ENCODE results near the gene SFXN5.

Gene SFXN5

GRCh38 chr2:72933646-72934151 is 137.8 kb downstream of the SFXN5 start:
- no peak for FAIRE-seq

- no peak for FAIRE-seq
These were observed 138.3 kb downstream of the SFXN5 start for GRCh38 chr2:72933207-72933606.

- no peak for FAIRE-seq
These were observed 138.7 kb downstream of the SFXN5 start for GRCh38 chr2:72932805-72933204.

- no peak for FAIRE-seq
These were observed 139.3 kb downstream of the SFXN5 start for GRCh38 chr2:72932045-72932740.

- no peak for FAIRE-seq
These were observed 140.1 kb downstream of the SFXN5 start for GRCh38 chr2:72931280-72931910.

GRCh38 chr2:72929010-72929409 is 142.5 kb downstream of the SFXN5 start:
- FAIRE-seq: no peak

GRCh38 chr2:72927619-72928550 is 143.6 kb downstream of the SFXN5 start:
- FAIRE-seq: no peak

- FAIRE-seq: no peak
These were observed 144.6 kb downstream of the SFXN5 start for GRCh38 chr2:72926811-72927465.

- no peak for FAIRE-seq
These were observed 145.1 kb downstream of the SFXN5 start for GRCh38 chr2:72926368-72926767.

- no peak for FAIRE-seq
These were observed 146.1 kb downstream of the SFXN5 start for GRCh38 chr2:72925328-72925943.

GRCh38 chr2:72924353-72925240 is 146.9 kb downstream of the SFXN5 start:
- FAIRE-seq: no peak

GRCh38 chr2:72923833-72924352 is 147.6 kb downstream of the SFXN5 start:
- FAIRE-seq: no peak

GRCh38 chr2:72921853-72922252 is 149.7 kb downstream of the SFXN5 start:
- no peak for FAIRE-seq

GRCh38 chr2:72921088-72921851 is 150.2 kb downstream of the SFXN5 start:
- no peak for FAIRE-seq

GRCh38 chr2:72920318-72921087 is 151.0 kb downstream of the SFXN5 start:
- FAIRE-seq: no peak

- no peak for FAIRE-seq
These were observed 151.8 kb downstream of the SFXN5 start for GRCh38 chr2:72919414-72920317.

GRCh38 chr2:72917877-72918553 is 153.5 kb downstream of the SFXN5 start:
- no peak for FAIRE-seq

Data from A204.1 (cell line).